ENCODE data around the gene RARRES2. TPM values are rescaled to one million over a fixed set of nuclear protein-coding genes. Genes with fewer than 3 reads are reported as not detected.

The RARRES2 gene
- total and polyA plus RNA-seq, 9 donors, result 40.2 to 85.1 (median 56.7) TPM

- Histone ChIP-seq H3K9me3 (replicated peaks; ENCODE audit: control insufficient read depth, low read depth, low read length) (no peaks in the 10 kb centered on the region), H3K4me1 (ENCODE audit: control insufficient read depth, insufficient read depth, low read length) (peaks cover 35% of the 10 kb centered on the region)
Observed at GRCh38 chr7:150371996-150372270, 30.5 kb upstream of the RARRES2 start.

DNA sequence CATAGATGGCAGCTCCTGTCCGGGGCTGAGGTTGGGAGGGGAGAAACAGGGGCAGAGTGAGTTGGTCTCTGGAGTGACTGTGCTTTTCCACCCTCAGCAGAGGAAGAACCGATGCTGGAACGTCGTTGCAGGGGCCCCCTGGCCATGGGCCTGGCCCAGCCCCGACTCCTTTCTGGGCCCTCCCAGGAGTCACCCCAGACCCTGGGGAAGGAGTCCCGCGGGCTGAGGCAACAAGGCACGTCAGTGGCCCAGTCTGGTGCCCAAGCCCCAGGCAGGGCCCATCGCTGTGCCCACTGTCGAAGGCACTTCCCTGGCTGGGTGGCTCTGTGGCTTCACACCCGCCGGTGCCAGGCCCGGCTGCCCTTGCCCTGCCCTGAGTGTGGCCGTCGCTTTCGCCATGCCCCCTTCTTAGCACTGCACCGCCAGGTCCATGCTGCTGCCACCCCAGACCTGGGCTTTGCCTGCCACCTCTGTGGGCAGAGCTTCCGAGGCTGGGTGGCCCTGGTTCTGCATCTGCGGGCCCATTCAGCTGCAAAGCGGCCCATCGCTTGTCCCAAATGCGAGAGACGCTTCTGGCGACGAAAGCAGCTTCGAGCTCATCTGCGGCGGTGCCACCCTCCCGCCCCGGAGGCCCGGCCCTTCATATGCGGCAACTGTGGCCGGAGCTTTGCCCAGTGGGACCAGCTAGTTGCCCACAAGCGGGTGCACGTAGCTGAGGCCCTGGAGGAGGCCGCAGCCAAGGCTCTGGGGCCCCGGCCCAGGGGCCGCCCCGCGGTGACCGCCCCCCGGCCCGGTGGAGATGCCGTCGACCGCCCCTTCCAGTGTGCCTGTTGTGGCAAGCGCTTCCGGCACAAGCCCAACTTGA, 29.9 kb upstream of the RARRES2 start:
- Histone ChIP-seq H3K9me3 (replicated peaks; ENCODE audit: control insufficient read depth, low read depth, low read length) (no peaks in the 10 kb centered on the region), H3K4me1 (ENCODE audit: control insufficient read depth, insufficient read depth, low read length) (peaks cover 31% of the 10 kb centered on the region), H3K27ac (ENCODE audit: low read length) (no peak overlapping the region), H3K4me3 (ENCODE audit: low read length) (no peak overlapping the region), H3K36me3 (ENCODE audit: control insufficient read depth, insufficient read depth, low read length) (peaks cover 49% of the 10 kb centered on the region), H3K27me3 (ENCODE audit: control insufficient read depth, insufficient read depth, low read length) (no peaks in the 10 kb centered on the region)
- DNase-seq, result no peak
- 91% methylated on average over 46 of the region's 48 CpGs for WGBS (ENCODE audit: insufficient coverage)

More at GRCh38 chr7:150371996-150372270, 30.5 kb upstream of the RARRES2 start:
- peaks cover 49% of the 10 kb centered on the region for H3K36me3 ChIP-seq (ENCODE audit: control insufficient read depth, insufficient read depth, low read length)
- no peak overlapping the region for H3K4me3 ChIP-seq (ENCODE audit: low read length)
- H3K27ac ChIP-seq (ENCODE audit: low read length), result no peak overlapping the region
- 84% methylated on average over 27 of the region's 30 CpGs for WGBS (ENCODE audit: insufficient coverage)
- no peaks in the 10 kb centered on the region for H3K27me3 ChIP-seq (ENCODE audit: control insufficient read depth, insufficient read depth, low read length)
- no peak for DNase-seq

DNA sequence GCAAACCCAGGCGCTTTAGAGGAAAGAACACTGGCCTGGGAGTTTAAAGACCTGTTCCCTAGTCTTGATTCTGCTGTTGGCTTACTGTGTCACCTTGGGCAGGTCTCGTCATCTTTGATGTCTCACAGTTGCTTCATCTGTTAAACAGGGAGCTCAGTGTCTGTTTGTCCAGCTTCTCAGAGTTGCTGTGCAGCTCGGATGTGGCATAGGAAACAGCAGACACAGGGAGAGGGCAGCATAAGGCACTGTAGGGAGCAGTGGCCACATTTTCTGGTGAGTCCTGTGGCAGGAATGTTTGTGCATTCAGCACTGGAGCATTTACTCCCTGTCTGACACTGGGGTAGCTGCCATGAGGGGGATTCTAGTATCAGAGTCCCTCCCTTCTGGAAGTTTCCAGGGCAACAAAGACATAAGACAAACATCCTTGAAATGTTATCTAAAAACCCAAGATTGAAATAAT, 29.2 kb upstream of the RARRES2 start:
- no peak for DNase-seq
- H3K9me3 ChIP-seq (replicated peaks; ENCODE audit: control insufficient read depth, low read depth, low read length), result no peaks in the 10 kb centered on the region
- no peaks in the 10 kb centered on the region for H3K27me3 ChIP-seq (ENCODE audit: control insufficient read depth, insufficient read depth, low read length)
- no peak overlapping the region for H3K27ac ChIP-seq (ENCODE audit: low read length)
- H3K36me3 ChIP-seq (ENCODE audit: control insufficient read depth, insufficient read depth, low read length), result peaks cover 49% of the 10 kb centered on the region
- WGBS (ENCODE audit: insufficient coverage), result 70% methylated on average over 3 of the region's 3 CpGs
- no peak overlapping the region for H3K4me3 ChIP-seq (ENCODE audit: low read length)
- H3K4me1 ChIP-seq (ENCODE audit: control insufficient read depth, insufficient read depth, low read length), result peaks cover 29% of the 10 kb centered on the region

GRCh38 chr7:150369748-150370501, 28.5 kb upstream of the RARRES2 start:
- WGBS (ENCODE audit: insufficient coverage), result 32% methylated on average over 12 of the region's 23 CpGs
- peaks cover 49% of the 10 kb centered on the region for H3K36me3 ChIP-seq (ENCODE audit: control insufficient read depth, insufficient read depth, low read length)

GRCh38 chr7:150368884-150369747, 27.7 kb upstream of the RARRES2 start:
- DNase-seq, result peak; percentile 82
- H3K9me3 ChIP-seq (replicated peaks; ENCODE audit: control insufficient read depth, low read depth, low read length), result no peaks in the 10 kb centered on the region
- 1% methylated on average over 54 of the region's 58 CpGs for WGBS (ENCODE audit: insufficient coverage)
- peak overlapping the region; percentile 92 for H3K27ac ChIP-seq (ENCODE audit: low read length)
- H3K27me3 ChIP-seq (ENCODE audit: control insufficient read depth, insufficient read depth, low read length), result no peaks in the 10 kb centered on the region
- peak overlapping the region; percentile 90 for H3K4me3 ChIP-seq (ENCODE audit: low read length)
- H3K4me1 ChIP-seq (ENCODE audit: control insufficient read depth, insufficient read depth, low read length), result peaks cover 31% of the 10 kb centered on the region
- H3K36me3 ChIP-seq (ENCODE audit: control insufficient read depth, insufficient read depth, low read length), result peaks cover 43% of the 10 kb centered on the region

More at GRCh38 chr7:150369748-150370501, 28.5 kb upstream of the RARRES2 start:
- Histone ChIP-seq H3K9me3 (replicated peaks; ENCODE audit: control insufficient read depth, low read depth, low read length) (no peaks in the 10 kb centered on the region), H3K27me3 (ENCODE audit: control insufficient read depth, insufficient read depth, low read length) (no peaks in the 10 kb centered on the region), H3K4me3 (ENCODE audit: low read length) (peak overlapping the region; percentile 90), H3K27ac (ENCODE audit: low read length) (peak overlapping the region; percentile 92), H3K4me1 (ENCODE audit: control insufficient read depth, insufficient read depth, low read length) (peaks cover 29% of the 10 kb centered on the region)
- DNase-seq, result no peak

- H3K4me1 ChIP-seq (ENCODE audit: control insufficient read depth, insufficient read depth, low read length), result peaks cover 35% of the 10 kb centered on the region
- peaks cover 34% of the 10 kb centered on the region for H3K36me3 ChIP-seq (ENCODE audit: control insufficient read depth, insufficient read depth, low read length)
- H3K9me3 ChIP-seq (replicated peaks; ENCODE audit: control insufficient read depth, low read depth, low read length), result no peaks in the 10 kb centered on the region
- WGBS (ENCODE audit: insufficient coverage), result under 1% methylated on average over 84 of the region's 85 CpGs
- DNase-seq, result peak; percentile 97
- H3K27me3 ChIP-seq (ENCODE audit: control insufficient read depth, insufficient read depth, low read length), result no peaks in the 10 kb centered on the region
- peak within 1 kb of the TSS; percentile 90 for H3K4me3 ChIP-seq (ENCODE audit: low read length)
- H3K27ac ChIP-seq (ENCODE audit: low read length), result peak within 1 kb of the TSS; percentile 92
Observed at GRCh38 chr7:150368096-150368883, 26.9 kb upstream of the RARRES2 start, which contains the start of gene REPIN1. Gene REPIN1, plus strand, starts transcription at chr7:150368822. Its CDS starts 890 bp downstream, at chr7:150369712.

DNA sequence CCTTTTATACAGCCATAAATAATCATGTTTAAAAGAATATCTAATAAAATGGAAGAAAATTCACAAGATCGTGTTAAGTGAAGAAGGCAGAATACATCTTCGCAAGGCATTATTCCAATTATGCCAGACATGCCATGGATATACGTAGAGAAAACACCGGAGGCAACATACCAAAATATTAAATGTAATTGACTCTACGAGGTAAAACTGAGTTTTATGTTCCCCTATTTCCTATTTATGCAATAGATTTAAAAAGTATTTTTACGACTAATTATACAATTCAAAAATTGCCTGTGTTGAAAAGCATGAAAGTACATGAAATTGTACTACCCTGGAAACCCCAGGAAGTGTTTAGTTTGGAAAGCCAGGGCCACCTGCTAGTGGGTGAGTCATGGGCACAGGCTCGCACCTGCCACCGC, 26.3 kb upstream of the RARRES2 start:
- peak overlapping the region; percentile 92 for H3K27ac ChIP-seq (ENCODE audit: low read length)
- 6% methylated on average over 2 of the region's 8 CpGs for WGBS (ENCODE audit: insufficient coverage)
- peaks cover 30% of the 10 kb centered on the region for H3K4me1 ChIP-seq (ENCODE audit: control insufficient read depth, insufficient read depth, low read length)
- no peaks in the 10 kb centered on the region for H3K9me3 ChIP-seq (replicated peaks; ENCODE audit: control insufficient read depth, low read depth, low read length)
- H3K27me3 ChIP-seq (ENCODE audit: control insufficient read depth, insufficient read depth, low read length), result no peaks in the 10 kb centered on the region
- no peak for DNase-seq
- peaks cover 28% of the 10 kb centered on the region for H3K36me3 ChIP-seq (ENCODE audit: control insufficient read depth, insufficient read depth, low read length)
- peak overlapping the region; percentile 64 for H3K4me3 ChIP-seq (ENCODE audit: low read length)

- Histone ChIP-seq H3K27ac (ENCODE audit: low read length) (peak overlapping the region; percentile 47), H3K4me3 (ENCODE audit: low read length) (no peak overlapping the region), H3K36me3 (ENCODE audit: control insufficient read depth, insufficient read depth, low read length) (peaks cover 15% of the 10 kb centered on the region), H3K4me1 (ENCODE audit: control insufficient read depth, insufficient read depth, low read length) (peaks cover 47% of the 10 kb centered on the region), H3K27me3 (ENCODE audit: control insufficient read depth, insufficient read depth, low read length) (no peaks in the 10 kb centered on the region), H3K9me3 (replicated peaks; ENCODE audit: control insufficient read depth, low read depth, low read length) (no peaks in the 10 kb centered on the region)
- WGBS (ENCODE audit: insufficient coverage), result 74% methylated on average over 4 of the region's 5 CpGs
- DNase-seq, result no peak
Observed at GRCh38 chr7:150365673-150366398, 24.4 kb upstream of the RARRES2 start.

DNA sequence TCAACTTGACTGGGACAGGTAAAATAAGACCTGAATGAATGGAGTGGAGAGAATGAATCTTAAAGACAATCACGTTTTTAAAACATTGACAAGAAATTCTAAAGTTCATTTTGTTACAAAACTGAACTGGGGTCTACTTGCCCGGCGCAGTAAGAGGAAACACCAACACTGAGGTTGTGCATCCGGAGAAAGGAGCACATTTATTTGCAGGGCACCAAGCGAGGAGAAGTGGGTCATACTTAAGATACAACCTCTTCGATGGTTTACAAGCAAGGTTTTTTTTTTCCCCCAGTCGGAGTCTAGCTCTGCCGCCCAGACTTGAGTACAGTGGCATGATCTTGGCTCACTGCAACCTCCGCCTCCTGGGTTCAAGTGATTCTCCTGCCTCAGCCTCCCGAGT, 23.8 kb upstream of the RARRES2 start:
- 94% methylated on average over 9 of the region's 10 CpGs for WGBS (ENCODE audit: insufficient coverage)
- H3K36me3 ChIP-seq (ENCODE audit: control insufficient read depth, insufficient read depth, low read length), result peaks cover 9% of the 10 kb centered on the region
- H3K4me3 ChIP-seq (ENCODE audit: low read length), result no peak overlapping the region
- H3K27ac ChIP-seq (ENCODE audit: low read length), result no peak overlapping the region
- DNase-seq, result no peak
- no peaks in the 10 kb centered on the region for H3K27me3 ChIP-seq (ENCODE audit: control insufficient read depth, insufficient read depth, low read length)
- H3K9me3 ChIP-seq (replicated peaks; ENCODE audit: control insufficient read depth, low read depth, low read length), result no peaks in the 10 kb centered on the region
- peaks cover 42% of the 10 kb centered on the region for H3K4me1 ChIP-seq (ENCODE audit: control insufficient read depth, insufficient read depth, low read length)

All from muscle of leg (tissue), 11 donors.